Head of caudate nucleus (tissue), 42 donors: ENCODE data around the gene IRF9.
A peak's percentile ranks its signal among the peaks of the same experiment; 100 is the strongest.

Experiments
- DNase-seq, 42 donors: peaks; one replicate each; pipeline versions ENCODE4 v3.0.0 to v3.0.0-alpha.2; 2020 to 2021; ENCODE audit warnings: mixed read lengths in 7 of 42
- intact Hi-C: fragments of 100-400 bp; cut with DNase I; formaldehyde crosslinking; loops from one replicate; pipeline ENCODE4 v1.15.0; 2022

Gene IRF9

DNA sequence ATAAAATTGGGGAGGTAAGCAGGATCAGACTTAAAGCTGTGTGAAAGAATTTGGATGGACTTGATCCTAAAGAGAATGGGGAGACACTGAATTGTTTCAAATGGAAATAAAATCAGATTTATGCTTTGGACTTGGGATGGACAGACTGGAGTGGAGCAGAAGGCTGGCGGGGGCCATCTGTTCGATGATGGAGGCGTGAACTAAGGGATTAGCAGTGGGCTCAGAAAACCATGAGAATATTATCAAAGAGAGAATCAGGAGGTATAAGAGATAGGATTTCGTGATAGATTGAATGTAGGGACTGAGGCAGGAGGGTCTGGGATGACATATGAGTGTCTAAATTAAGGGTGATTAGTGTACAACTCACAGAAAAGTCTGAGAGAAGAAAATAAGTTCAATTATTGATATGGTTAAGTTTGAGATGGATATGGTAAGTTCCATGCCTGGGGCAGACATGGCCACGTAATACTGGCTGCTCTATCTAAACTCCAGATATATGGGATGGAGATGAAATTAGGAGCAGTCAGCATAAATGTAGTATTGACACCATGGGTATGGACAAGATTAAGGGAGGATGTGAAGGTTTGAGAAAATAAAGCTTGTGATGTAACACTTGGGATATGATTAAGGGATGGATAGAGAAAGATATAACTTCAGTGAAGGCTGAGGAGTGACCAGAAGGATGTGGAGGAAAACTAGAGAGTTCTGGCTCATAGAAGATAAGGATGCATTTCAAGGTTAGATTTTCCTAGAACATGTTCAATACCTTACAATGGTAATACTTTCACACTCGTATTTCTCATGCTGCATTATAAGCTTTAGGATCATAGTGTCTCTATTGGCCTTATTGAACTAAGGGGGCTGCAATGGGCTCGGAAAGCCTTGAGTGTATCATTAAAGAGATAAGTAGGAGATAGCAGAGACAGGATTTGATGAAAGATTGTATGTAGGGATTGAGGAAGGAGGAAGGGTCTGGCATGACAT, 43.4 kb downstream of the IRF9 start:
- intact Hi-C loops: no loop called here
- DNase-seq: peak in 1 of 42 donors; percentile 2

DNA sequence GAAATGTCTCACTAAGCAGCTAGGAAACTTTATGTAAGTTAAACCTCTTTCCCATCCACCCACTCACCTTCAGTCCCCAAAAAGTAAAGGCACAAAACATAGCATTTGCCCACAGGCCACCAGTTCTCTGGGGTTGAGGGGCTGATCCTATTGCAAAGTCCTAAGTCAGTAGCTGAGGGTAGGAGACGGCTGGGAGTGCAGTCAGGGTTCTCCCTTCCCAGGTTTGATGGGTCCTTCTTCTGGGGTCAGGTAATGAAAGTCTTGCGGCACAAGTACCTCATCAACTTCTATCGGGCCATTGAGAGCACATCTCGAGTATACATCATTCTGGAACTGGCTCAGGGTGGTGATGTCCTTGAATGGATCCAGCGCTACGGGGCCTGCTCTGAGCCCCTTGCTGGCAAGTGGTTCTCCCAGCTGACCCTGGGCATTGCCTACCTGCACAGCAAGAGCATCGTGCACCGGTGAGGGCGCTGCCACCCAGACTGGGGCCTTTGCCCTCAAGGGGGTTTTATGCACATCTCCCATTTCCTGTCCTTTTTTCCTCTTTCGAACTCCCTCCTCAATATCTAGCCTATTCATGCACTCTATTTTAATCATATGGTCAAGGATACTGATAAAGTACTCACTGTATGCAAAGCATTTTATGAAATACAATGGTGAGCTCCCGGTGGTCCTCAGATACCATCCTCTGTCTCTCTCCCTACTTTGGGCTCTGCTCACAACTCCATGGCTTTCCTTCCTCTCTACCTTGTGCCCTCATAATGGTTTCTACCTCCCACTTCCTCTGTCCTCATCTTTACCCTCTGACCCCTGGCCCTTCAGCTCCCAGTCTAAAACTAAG, 45.4 kb downstream of the IRF9 start:
- intact Hi-C loops: no loop called here
- peak in 2 of 42 donors; percentile 8 to 27 for DNase-seq

DNA sequence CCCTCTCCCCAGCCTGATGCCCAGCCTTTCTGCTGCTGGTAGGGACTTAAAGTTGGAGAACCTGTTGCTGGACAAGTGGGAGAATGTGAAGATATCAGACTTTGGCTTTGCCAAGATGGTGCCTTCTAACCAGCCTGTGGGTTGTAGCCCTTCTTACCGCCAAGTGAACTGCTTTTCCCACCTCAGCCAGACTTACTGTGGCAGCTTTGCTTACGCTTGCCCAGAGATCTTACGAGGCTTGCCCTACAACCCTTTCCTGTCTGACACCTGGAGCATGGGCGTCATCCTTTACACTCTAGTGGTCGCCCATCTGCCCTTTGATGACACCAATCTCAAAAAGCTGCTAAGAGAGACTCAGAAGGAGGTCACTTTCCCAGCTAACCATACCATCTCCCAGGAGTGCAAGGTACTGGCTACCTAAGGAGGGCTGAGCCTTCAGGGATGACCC, 46.1 kb downstream of the IRF9 start:
- intact Hi-C loops: no loop called here

DNA sequence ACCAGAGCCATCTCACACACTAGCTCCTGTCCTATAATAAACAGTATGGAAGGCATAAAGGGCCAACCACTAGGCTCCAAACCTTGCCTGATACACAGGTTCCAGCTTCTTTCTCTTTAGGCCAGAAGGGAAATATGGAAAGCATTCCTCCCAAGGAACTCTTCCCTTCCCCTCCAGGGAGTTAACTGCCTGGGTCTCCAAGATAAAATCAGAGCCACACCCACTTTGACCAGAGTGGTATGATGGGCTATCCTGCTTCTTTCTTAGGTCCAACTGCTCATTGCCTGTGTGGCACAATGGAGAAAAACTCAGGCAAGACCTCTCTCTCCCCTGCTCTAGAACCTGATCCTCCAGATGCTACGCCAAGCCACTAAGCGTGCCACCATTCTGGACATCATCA, 46.6 kb downstream of the IRF9 start:
- intact Hi-C loops: no loop called here

More for the DNA sequence above, 46.1 kb downstream of the IRF9 start:
- peak in 2 of 42 donors; percentile 1 to 3 for DNase-seq

DNA sequence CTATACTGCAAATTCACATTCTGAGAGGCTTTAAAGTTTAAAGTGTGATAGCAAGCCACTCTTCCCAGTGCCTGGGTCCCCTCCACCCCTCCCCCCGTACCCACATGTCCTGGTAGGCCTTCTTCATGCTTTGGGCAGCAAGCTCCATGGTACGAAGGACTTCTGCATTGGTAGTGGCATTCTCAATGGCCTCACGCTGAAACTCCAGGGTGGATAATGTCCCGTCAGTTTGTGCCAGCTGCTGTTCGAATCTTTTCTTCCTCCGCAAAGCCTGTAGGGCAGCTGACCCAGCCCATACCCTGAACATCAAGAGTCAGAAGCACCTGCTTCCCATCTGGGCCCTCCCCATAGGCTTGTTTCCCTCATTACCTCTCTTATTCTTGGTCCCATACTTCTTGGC, 50.2 kb downstream of the IRF9 start:
- intact Hi-C loops: no loop called here
- no peak for DNase-seq

More for the DNA sequence above, 46.6 kb downstream of the IRF9 start:
- peak in 2 of 42 donors; percentile 2 to 7 for DNase-seq

DNA sequence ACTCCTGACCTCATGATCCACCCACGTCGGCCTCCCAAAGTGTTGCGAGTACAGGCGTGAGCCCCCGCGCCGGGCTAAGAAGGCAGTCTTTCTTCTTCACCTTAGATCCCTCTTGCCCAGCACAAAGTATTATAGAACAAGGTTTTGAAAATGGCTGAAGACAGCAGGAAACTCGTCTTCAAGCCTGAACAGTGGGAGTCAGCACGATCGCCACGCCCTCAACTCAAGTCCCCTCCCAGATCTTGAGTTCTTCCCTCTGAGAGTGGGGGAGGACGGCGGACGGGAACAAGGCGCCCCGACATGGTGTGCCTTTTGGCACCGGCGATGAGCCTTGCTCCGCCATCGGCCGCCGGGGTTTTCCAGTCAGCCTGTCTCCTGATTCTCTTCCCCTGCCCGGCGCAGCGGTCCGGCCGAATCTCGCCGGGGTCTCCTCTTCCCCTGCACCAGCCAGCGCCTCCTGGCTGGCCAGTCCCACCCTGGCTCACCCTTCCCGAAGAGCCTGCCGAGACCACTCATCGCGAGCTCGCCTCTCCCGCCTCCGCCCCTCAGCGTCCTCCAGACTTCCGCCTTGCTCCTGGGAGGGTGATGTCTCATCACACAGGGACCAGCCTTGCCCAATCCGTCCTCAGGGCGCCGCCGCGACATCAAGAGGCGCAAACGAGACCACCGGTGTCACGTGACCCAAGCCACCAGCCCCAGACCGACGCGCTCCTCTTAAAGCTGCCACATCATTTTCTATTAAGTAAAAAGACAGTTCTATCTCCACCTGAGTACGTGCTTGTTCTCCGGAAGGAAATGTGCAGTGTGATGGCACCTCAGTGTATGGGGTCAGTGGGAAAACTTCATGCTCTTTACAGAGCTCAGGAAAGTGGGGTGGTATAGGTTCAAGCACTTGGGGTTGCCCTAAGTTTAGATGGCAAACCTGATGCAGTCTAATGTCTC, 52.1 kb downstream of the IRF9 start, which contains the start of gene CHMP4A:
TSS of gene CHMP4A (minus strand) at position 565 of the 942 bp plus-strand sequence. CDS start at position 516, 49 bp downstream.
- intact Hi-C loops: no loop called here
- peak; percentile 87 to 97 (median 94) for DNase-seq

DNA sequence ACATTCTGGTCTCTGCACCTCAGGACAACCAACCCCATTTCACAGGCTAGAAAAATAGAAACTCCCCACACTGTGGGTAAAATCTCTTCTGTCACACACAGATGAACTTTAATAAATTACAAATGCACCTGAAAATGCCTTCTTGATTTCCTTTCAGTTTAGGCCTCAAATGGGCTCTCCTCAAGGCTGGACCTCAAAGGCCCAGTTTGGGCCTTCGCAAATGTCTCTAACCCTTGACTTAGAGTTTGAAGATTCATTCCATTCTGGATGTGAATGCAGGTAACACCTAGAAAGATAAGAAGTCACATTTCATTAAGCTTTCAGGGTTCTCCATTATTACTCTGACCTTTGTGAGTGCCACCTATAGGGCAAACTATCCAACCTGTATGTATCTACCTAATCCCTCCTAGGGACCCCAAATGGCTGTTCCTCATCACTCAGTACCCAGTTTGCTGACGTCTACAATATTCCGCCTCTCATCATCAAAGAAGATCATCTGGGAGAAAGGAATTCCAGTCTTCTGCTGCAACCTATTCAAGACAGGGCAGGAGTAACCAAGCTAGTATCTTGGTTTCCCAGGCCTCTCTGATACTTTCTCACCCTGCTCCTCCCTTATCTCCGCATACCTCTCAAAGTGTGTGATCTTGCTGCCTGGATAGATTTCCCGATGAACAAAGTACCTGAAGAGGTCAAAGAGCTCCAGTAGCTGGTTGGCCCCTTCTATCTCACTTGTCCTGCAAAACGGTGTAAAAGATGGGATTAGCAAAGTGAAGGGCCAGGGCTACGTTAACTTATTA, 53.0 kb downstream of the IRF9 start:
- peak in 1 of 42 donors; percentile 19 for DNase-seq
- intact Hi-C loops: no loop called here

DNA sequence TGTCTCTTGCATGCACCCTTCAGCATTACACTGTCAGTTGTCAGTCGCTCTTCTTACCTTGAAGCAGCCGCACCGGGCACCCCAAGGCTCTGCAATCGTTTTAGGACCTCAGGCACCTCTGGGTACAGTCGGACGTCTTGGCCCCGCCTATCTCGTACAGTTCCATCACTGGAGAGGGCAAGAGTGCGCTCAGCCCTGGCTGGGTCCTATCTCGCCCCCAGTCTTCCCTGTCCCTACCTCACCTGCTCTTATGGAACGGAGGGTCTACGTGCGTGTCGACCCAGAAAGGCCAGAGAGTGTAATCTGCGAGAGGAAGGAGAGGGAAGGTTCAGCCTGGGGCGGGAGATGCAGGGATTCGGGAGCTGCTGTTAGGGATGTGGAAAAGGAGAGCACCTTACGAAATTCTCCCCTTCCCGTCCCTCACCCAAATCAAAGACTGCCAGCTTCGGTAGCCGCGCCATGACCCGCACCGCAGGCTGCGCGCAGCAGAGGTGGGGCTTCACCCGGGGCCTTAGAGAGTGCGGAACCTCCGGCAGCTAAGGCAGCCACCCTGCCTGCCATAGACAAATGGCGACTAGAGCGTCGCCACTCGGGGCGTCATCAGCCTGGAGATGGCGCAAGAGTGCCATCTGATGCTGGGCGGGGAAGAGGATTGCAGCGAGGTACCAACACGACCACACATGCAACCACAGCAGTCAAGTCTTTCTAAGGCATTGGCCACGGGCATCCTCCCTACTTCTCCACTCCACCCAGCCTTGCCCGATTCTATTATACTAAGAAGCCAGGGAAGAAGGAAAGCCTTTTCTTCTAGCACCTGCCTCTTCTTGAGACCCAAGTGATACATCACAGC, 54.7 kb downstream of the IRF9 start, which contains the start of gene MDP1:
TSS of gene MDP1 (minus strand) at position 572 of the 850 bp plus-strand sequence. CDS start at position 461, 111 bp downstream.
- intact Hi-C loops: loop anchor here (2.0 kb wide), 1 partner anchor 17 kb away; the partner anchor contains the start of genes GMPR2 and NEDD8
- DNase-seq: peak; percentile 76 to 96 (median 88)
